ENCODE data around the gene C5orf46.
"Not testable (repeated sequence)": the region's sequence is repeated elsewhere in the genome, so short reads cannot be mapped to it uniquely, and the experiment has no call there.

The C5orf46 gene

DNA sequence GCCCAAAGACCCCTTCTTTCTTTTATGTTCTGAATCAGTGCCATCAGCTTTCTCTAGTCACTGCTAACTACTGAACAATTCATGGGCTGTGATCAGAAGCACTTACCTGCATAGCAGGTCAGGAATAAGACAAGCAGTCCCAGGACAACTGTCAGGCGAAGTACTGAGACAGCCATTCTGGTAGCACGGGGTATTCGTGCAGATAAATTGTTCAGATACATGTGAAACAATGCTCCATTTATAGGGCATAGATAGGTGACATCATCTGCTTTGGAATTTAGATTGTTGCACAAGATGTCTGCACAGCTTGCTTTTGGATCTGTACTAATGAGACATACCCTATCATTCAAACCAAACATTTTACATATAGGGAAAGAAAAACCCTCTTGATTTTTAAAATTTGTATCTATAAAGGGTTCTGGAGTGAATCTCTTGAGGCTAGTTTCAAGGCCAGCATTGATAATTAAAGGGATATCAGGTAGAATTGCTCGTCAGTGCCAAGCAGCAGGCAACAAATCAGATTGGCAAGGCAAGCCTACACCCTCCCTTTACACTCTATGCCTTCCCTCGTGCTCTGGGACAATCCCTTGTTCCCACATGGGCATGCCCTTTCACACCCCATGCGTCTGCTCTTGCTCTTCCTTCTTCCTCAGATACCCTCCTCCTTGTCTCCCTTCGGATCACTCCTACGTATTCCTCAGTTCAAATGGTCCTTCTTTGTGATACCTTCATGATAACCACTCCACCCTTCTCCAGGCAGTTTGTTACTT, at the start of gene C5orf46:
TSS of gene C5orf46 (minus strand) at position 213 of the 770 bp plus-strand sequence. CDS start at position 176, 37 bp downstream.
- no peak for DNase-seq

GRCh38 chr5:147954971-147955370, 48.6 kb upstream of the C5orf46 start:
- no peak for DNase-seq

DNA sequence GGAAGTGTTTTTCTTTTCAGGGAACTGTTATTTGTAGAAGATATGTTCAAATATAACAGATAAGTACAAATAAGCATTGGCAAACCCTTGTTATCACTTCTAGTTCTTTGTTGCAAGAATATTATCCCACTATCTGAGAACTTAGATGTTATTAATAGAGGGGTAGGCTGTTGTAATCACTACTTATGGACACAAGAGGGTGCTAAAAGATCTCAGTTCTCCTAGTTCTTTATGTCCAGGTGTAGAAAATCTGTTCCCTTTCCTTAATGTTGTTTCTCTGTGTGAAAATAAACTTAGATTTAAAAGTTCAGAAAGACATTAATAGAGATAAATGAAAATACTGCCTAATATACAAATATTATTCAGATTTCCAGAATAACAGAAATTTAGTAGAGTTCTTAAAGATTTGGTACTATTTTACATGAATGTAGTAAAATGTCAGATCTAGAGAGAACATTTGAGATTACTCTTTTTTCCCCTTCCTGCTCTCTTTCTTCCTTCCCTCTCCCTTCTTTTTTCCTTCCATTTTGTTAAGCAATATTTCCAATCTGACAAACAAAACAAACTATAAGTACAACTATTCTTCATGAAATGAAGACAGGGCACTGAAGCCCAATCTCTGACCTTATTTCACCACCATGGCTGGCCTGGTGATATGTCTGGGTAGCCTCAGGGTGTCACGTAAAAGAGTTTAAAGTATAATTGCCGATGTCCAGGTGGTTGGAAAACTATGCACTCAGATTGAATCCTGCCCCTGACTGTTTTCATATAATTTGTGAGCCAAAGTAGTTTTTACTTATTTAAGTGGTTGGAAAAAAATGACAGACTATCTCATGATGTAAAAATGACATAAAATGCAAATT, 43.6 kb upstream of the C5orf46 start:
- peak in 1 of 2 experiments; percentile 51 for DNase-seq

DNA sequence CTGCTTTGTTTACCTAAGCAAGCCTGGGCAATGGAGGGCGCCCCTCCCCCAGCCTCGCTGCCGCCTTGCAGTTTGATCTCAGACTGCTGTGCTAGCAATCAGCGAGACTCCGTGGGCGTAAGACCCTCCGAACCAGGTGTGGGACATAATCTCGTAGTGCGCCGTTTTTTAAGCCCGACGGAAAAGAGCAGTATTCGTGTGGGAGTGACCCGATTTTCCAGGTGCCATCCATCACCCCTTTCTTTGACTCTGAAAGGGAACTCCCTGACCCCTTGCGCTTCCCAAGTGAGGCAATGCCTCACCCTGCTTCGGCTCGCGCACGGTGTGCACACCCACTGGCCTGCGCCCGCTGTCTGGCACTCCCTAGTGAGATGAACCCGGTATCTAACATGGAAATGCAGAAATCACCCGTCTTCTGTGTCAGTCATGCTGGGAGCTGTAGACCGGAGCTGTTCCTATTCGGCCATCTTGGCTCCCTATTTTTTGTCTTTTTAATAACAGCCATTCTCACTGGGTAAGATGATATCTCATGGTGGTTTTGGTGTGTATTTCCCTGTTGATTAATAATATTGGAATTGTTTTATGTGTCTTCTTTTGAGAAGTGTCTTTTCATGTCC, 40.4 kb upstream of the C5orf46 start:
- not testable (repeated sequence) for DNase-seq

DNA sequence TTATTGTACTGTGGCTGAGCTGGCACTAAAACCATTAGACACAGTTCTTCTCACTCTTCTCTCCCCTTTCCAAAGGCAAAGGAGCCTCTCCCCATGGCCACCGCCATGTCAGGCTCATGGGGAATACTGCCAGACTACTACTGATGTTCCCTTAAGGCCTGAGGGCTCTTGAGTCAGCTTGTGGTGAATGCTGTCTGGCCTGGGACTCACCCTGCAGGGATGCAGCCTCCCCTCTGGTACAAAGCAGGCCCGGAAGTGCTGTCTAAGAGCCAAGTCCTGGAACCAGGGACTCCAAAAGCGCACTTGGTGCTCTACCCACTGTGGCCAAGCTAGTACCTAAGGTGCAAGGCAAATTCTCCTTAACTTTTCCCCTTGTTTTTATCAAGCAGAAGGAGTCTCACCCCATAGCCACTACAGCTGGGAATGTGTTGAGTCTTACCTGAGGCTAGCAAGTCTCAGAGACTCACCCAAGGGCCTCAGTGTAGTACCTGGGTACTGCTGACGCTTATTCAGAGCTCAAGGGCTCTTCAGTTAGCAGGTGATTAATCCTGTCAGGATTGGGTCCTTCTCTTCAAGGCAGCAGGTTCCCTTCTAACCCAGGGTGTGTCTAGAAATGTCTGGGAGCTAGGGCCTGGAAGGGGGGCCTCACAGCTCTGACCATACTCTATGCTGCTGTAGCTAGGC, 33.2 kb upstream of the C5orf46 start:
- DNase-seq: no peak

- DNase-seq: peak in 1 of 2 experiments; percentile 62
Measured at GRCh38 chr5:147935032-147935431, 28.7 kb upstream of the C5orf46 start.

DNA sequence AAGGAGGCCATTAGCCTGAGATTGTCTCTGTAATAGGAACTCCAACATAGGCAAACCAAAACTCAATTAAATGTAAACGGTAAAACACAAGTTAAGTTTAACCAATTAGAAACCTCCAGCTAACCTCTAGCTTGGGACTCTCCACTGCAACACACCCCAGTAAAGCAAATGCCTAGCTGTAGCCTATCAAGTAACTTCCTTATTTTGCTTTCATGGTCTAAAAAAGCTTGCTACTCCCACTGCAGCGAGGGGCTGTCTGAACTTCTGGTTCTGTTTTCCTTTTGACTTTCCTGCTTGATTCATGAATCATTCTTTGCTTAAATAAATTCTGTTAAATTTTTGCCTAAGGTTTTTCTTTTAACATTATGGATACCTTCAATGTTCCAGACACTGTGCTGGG, 24.4 kb upstream of the C5orf46 start:
- no peak for DNase-seq

DNA sequence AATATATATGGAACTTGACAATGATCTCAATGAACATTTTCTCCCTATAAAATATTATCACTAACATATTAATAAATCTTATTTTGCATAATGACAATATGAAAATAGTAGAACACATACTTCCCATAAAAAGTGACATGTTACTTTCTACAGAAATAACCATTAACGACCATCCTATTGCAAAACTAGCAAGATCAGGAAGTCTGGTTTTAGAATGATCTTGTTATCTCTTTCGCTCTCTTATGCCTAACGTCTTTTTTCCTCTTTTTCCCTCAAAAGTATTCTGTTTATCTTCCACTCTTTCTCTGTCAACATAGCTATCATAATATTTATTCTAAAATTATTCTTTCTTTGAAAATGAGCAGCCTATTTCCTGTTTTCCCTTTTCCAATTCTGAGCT, 21.6 kb upstream of the C5orf46 start:
- DNase-seq: no peak

GRCh38 chr5:147925020-147925419, 18.7 kb upstream of the C5orf46 start:
- DNase-seq: no peak

DNA sequence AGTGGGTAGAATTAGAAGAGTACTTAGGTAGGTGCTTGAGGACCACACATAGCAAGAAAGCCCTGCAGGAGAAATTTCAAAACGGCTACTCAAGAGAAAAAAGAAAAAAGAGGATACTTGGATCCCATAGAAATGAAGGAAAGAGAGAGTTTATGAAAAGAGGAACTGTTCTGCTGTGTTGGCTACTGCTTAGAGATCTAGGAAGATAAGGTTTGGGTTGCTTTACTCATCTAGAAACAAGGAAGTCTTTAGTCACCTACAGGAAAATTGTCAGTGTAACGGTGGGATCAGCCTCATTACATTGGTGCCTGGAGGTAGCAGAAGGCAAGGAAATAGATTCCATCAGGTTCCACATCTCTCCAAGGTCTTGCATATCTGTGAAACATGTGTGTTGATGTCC, 14.8 kb upstream of the C5orf46 start:
- no peak for DNase-seq

DNA sequence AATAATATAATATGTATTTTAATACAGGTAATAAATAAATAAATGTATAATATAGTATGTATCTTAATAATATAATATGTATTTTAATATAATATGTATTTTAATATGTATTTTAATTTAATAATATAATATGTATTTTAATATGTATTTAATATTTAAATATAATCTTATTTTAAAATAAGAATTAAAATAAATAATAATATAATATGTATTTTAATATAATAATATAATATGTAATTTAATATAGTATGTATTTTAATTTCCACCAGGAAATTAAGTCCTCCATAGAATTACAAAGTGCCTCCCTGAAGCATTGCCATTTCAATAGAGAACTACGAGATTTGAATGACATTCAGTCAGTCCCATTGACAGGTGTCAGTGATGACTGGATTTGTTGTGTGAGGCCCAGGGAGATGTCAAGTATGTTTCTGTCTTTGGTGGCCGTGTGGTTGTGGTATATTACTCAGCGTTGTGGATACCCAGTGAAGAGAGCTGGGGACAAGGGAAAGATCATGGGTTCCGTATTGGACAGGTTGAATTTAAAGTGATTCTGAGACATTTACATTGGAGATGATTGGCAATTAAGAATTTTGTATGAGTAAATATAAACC, 14.2 kb upstream of the C5orf46 start:
- no peak for DNase-seq

DNA sequence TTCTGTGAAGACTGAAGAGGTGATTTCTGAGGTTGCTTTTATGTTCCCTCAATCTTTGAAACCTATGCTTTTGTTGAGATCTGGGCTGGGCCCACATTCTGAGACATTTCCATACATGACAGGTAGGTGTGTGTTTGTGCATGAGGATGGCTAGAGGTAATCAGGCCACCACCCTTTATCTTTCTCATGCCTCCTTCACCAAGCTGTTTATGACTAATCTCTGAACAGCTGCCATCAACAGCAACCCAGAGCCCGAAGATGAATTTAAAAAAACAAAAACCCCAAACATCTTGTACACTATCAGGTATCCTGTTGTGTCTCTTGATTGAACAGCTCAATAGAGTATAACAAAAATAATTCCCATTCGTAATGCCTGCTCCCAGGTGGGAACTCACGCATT, 12.6 kb upstream of the C5orf46 start:
- peak in 1 of 2 experiments; percentile 7 for DNase-seq

GRCh38 chr5:147918101-147918685, 11.9 kb upstream of the C5orf46 start:
- DNase-seq: no peak

DNA sequence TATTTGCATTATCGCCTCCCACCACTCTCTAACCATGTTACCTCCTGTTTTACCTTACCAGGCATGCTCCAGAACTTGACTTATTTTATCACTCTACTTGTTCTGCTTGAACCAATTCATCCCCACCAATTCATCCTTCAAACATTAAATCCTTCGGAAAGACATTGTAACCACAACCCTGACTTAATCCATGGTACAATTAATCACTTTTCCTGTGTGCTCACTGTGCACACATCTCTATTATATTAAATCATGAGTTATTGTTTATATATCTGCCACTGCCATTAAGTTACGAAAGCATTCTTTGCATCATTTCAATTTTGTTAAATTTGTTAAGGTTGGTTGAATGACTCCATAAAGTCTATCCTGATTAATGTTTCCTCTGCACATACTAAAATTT, 7.4 kb upstream of the C5orf46 start:
- no peak for DNase-seq

- DNase-seq: no peak
Measured at GRCh38 chr5:147912011-147912410, 5.7 kb upstream of the C5orf46 start.

GRCh38 chr5:147911427-147911826, 5.1 kb upstream of the C5orf46 start:
- DNase-seq: no peak

DNA sequence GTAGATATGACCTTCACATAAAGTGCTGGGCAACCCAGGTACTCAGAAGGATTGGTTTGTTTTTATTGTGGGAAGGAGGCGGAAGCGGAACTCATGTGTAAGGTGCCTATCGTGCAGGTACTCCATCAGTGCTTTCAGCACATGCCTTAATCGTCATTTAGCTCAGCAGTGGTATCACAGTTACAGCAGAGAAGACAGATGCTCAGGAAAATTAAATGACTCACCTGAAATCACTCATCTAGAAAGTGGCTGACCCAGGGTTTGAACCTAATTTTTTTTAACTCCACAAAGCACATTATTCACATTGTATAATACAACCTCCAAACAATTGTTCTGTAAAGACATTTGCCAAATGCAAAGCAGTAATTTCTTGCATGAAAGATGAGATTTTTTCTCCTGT, 2.2 kb downstream of the C5orf46 start:
- peak in 1 of 2 experiments; percentile 1 for DNase-seq

GRCh38 chr5:147902609-147903115, 3.7 kb downstream of the C5orf46 start:
- DNase-seq: no peak

DNA sequence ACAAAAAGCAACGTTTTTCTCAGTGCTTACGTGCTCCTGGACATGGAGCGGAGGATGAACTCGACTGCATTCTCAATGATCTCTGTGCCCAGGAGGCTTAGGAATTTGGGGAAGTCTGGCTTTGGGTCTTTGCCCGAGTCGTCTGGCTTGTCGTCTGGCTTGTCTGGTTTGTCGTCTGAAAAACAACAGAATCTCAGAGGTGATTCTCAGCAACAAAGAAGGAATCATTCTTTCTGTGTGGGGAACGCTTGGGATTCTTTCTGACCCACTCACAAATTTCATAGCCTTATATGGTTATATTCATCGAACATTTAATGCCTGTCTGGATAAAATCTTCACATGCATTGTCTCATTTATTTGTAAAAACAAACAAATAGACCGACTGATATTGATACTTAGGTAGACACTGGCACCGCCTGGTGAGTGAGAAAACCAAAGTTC, 4.7 kb downstream of the C5orf46 start:
- no peak for DNase-seq

DNA sequence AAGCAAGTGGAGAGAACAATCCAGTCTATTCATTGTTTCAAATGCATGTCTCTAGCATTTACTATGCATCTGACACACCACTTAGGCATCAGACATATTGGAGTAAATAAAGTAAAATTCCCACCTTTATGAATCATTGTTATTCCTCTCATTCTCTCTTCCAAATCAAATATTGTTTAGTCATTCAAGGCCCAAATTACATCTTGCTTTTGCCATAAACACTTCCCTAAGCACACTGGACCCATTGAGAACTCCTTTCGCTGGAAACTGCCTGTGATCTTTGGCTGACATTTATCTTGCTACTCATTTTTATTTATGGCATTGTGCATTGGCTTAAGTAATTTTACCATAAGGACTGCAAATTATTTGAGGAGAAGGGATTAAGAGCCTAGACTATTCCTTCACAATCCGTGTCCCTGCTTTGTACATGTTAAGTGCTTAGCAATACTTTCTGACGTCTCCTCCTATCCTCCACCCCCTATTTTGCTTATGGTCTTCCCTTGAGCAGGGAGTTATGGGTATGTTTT, 7.4 kb downstream of the C5orf46 start:
- no peak for DNase-seq

- DNase-seq: no peak
Measured at GRCh38 chr5:147895864-147896263, 10.5 kb downstream of the C5orf46 start.

DNA sequence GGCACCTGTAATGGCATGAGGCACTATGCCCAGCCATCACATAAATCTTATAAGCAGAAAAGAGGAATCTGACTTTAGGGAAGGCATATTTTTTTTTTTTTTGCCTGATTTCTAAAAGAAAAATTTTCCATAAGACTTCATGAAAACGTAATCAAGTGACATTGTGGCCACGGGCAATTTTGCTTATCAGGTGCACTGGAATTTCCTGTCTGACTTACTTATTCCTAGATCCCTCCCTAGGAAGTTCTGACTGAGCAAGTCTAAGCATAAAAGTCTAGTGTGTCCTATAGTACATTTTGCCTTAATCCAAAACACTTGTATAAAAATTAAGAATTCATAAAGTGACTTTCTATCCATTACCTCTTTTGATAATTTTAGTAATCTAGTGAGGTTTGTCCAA, 12.5 kb downstream of the C5orf46 start:
- DNase-seq: no peak

Data from NCI-H524 (cell line).